Mononuclear cell (primary cell): Measurements from ENCODE around the gene TOMM5. TPM values are rescaled to one million over a fixed set of nuclear protein-coding genes. Genes with fewer than 3 reads are reported as not detected.

Experiments used
- H3K27me3 ChIP-seq: 2 replicates; pipeline ENCODE4 v1.6.0; 2011; ENCODE audit warnings: low read length, control low read depth; ENCODE audit not compliant: insufficient read depth
- H3K4me1 ChIP-seq: 2 replicates; pipeline ENCODE4 v1.5.1; 2011; ENCODE audit warnings: mild to moderate bottlenecking, low read length, control low read depth; ENCODE audit not compliant: insufficient read depth
- H3K4me3 ChIP-seq: 2 replicates; pipeline ENCODE4 v1.5.1; 2011; ENCODE audit warnings: mild to moderate bottlenecking, low read length, moderate library complexity
- H3K9me3 ChIP-seq: 2 replicates; pipeline ENCODE4 v1.5.1; 2011; ENCODE audit warnings: low read depth, mild to moderate bottlenecking, control low read depth, low read length
- total RNA-seq: library from RNA; depleted of rRNA; stranded (reverse); fragments of >200 nt; gene quantifications from one replicate; pipeline ENCODE4 v1.2.3, GENCODE V29; 2012

The TOMM5 gene
- total RNA-seq, 1 donor, result 37.5 TPM

DNA sequence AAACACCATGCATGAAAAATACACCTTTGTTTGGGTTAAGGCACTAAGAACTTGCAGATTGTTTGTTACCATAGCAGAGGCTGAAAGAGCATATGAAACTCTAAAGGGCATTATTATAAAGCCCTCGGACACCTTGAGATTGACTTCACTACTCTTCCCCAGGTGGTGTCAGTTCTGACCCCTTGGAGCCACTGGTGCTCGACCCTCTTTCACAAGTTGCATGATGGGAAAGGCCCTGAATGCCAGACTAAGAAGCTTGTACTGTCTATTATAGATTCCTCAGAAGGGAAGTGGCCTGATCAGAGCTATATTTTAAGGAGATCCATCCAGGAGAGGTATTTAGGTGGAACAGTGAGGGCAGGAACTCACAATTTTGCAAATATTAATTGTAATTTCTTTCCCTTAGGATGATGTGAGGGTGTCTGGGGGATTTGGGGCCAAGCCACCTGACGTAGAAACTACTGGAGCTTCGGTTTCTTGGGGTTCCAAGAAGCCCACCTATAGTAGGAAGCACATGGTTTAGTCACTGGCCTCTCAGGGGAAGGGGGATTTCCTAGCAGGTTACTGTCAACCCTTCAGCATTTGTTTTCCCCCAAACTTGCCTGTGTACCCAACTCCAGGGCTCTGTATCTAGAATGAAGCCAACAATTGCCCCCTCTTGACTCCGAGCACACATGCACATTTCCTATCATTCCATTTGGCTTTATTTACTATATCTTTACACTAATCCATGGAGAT is 32.4 kb downstream of the TOMM5 start:
- H3K4me3 ChIP-seq, result no peak overlapping the region
- H3K9me3 ChIP-seq, result no peaks in the 10 kb centered on the region
- H3K27me3 ChIP-seq, result no peaks in the 10 kb centered on the region
- no peaks in the 10 kb centered on the region for H3K4me1 ChIP-seq

DNA sequence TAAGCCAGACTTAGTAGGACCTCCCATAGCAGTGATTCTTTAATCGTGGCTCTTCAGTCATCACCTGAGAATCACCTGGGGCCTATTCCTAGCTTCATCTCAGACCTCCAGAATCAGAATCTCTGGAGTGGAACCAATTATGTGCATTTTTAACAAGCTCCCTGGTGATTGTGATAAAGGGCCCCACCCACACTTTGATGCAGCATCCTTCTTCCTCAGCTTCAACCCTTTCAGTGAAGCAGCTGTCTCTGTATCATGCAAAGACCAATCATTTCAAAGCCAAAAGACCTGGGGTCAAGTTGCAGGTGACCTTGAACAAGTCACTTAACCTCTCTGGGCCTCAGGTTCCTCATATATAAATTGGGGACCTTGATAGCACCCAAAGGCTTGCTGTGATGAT is 33.3 kb downstream of the TOMM5 start:
- Histone ChIP-seq H3K4me3 (no peak overlapping the region), H3K9me3 (no peaks in the 10 kb centered on the region), H3K27me3 (no peaks in the 10 kb centered on the region), H3K4me1 (no peaks in the 10 kb centered on the region)

DNA sequence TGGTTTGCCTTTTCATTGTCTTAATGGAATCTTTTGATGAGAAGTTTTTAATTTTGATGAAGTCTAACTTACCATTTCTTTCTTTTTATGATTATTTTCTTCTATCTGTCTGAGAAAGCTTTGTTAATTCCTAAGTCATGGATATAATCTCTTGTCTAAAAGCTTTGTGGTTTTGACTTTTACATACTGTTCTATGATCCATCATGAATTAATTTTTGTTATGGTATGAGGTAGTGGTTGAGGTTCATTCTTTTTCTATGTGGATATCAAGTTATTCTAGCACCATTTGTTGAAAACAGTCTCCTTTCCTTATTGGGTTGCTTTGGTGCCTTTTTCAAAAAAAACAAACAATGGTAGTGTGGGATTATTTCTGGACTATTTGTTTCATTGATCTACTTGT is 36.6 kb downstream of the TOMM5 start:
- Histone ChIP-seq H3K27me3 (no peaks in the 10 kb centered on the region), H3K4me3 (no peak overlapping the region), H3K9me3 (no peaks in the 10 kb centered on the region), H3K4me1 (no peaks in the 10 kb centered on the region)

DNA sequence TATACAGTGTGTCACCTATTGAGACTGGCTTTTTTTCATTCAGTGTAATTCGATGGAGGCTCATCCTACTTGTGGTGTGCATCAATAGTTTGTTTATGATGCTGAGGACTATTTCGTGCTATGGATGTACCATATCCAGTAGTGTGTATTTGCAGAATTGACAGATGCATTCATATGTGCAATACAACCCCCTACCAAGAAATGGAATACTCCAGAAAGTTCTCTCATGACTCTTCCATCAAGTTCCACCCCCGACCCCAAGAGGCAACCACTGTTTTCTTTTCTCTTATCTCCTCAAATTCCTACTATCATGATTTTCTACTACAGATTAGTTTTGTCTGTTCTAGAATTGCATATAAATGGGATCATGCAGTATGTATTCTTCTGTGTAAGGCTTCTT is 38.1 kb downstream of the TOMM5 start:
- Histone ChIP-seq H3K27me3 (no peaks in the 10 kb centered on the region), H3K4me1 (no peaks in the 10 kb centered on the region), H3K9me3 (no peaks in the 10 kb centered on the region), H3K4me3 (no peak overlapping the region)

DNA sequence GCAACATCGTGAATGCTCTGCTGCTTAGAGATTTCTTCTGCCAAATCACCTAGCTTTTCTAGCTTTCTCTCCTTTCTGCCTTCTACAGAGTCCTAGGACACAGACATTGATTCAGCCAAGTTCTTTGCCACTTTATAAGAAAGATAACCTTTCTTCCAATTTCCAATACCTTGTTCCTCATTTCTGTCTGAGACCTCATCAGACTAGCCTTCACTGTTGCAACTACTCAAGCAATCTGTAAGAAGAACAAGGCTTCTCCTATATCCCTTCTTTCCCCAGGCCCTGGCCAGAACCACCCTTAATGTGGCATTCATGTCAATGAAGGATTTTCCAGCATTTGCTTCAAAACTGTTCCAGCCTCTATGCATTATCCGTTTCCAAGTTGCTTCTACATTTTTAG is 40.5 kb downstream of the TOMM5 start:
- H3K9me3 ChIP-seq, result no peaks in the 10 kb centered on the region

DNA sequence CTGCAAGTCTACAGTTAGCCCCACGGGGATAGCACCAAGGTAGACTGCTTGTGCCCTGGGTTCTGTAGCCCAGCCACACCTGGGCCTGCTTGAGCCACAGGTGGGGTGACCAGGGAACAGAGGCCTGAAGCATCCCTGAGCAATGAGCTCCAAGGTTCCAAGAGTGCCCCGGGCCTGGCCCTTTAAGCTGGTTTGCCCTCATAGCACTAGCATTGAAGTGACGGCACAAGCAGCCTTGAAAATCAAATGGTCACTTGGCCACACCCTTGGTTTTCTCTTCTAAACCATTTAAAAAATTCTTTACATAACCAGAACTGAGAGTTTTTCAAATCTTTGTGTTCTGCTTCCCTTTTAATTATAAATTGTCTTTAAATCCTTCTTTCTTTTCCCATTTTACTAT is 40.9 kb downstream of the TOMM5 start:
- Histone ChIP-seq H3K9me3 (no peaks in the 10 kb centered on the region), H3K27me3 (no peaks in the 10 kb centered on the region), H3K4me3 (no peak overlapping the region), H3K4me1 (no peaks in the 10 kb centered on the region)

More for the DNA sequence above, 40.5 kb downstream of the TOMM5 start:
- H3K27me3 ChIP-seq, result no peaks in the 10 kb centered on the region
- H3K4me3 ChIP-seq, result no peak overlapping the region
- H3K4me1 ChIP-seq, result no peaks in the 10 kb centered on the region

DNA sequence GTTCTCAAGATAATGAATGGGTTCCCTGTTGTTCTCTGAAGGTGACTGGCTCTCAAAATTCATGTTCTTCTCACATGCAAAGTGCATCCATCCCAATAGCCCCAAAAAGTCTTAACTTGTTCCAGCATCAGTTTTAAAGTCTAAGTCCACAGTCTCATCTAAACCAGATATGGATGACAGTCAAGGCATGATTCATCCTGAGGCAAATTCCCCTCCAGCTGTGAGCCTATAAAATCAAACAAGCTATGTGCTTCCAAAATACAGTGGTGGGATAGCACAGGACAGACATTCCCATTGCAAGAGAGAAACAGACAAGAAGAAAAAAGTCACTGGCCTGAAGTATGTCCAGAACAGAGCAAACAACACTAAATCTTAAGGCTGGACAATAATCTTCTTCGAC is 41.6 kb downstream of the TOMM5 start:
- Histone ChIP-seq H3K4me3 (no peak overlapping the region), H3K4me1 (no peaks in the 10 kb centered on the region), H3K9me3 (no peaks in the 10 kb centered on the region), H3K27me3 (no peaks in the 10 kb centered on the region)

DNA sequence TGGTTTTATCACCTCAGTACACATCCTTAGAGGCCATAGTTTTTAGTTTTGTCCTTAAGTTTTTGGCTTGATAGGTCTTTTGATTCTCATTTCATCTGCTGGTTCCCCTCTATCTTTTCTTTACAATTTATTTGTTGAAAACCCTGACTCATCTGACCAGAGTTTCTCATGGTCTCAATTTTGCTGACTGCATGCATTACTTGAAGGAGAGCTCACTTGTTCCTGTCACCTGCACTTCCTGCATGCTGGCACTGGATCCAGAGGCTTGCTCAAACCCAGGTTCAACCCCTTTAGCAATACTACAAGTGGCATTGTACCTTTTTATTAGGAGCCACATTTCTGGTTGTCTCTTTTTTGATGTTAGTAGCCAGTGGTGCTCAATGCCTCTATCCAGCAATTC is 42.9 kb downstream of the TOMM5 start:
- Histone ChIP-seq H3K9me3 (no peaks in the 10 kb centered on the region), H3K27me3 (no peaks in the 10 kb centered on the region), H3K4me1 (no peaks in the 10 kb centered on the region), H3K4me3 (no peak overlapping the region)

DNA sequence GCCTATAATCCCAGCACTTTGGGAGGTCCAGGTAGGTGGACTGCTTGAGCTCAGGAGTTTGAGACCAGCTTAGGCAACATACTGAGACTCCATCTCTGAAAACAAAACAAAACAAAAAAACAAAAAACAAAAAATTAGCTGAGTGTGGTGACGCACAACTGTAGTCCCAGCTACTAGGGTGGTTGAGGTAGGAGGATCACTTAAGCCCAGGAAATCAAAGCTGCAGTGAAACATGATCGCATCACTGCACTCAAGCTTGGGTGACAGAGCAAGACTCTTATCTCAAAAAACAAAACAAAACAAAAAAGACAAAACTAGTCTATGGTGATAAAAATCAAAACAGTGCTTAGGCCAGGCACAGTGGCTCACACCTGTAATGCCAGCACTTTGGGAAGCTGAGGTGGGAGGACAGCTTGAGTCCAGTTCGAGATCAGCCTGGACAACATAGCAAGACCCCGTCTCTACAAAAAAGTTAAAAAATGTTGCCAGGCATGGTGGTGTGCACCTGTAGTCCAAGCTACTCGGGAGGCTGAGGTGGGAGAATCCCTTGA is 45.0 kb downstream of the TOMM5 start:
- Histone ChIP-seq H3K4me3 (no peak overlapping the region), H3K9me3 (no peaks in the 10 kb centered on the region), H3K27me3 (no peaks in the 10 kb centered on the region), H3K4me1 (no peaks in the 10 kb centered on the region)

DNA sequence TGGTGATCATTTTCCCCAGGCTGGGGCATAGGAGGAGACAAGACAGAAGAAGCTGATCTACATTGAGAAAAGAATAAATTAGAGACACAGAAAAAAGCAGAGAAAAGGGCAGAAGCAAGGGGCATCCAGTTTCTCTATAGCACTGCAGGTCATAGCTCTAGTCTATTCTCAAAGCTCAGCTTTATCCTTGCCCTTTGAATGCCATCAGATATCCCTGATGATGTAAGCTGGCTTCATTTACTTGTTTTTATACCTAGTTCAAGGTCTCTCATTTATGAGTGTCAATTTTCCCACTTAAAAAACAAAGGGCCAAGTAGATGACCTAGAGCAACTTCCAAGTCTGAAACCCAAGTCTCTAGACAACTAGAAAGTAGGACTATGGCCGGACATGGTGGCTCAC is 48.9 kb downstream of the TOMM5 start:
- H3K27me3 ChIP-seq, result no peaks in the 10 kb centered on the region
- H3K9me3 ChIP-seq, result no peaks in the 10 kb centered on the region
- H3K4me1 ChIP-seq, result no peaks in the 10 kb centered on the region
- no peak overlapping the region for H3K4me3 ChIP-seq

DNA sequence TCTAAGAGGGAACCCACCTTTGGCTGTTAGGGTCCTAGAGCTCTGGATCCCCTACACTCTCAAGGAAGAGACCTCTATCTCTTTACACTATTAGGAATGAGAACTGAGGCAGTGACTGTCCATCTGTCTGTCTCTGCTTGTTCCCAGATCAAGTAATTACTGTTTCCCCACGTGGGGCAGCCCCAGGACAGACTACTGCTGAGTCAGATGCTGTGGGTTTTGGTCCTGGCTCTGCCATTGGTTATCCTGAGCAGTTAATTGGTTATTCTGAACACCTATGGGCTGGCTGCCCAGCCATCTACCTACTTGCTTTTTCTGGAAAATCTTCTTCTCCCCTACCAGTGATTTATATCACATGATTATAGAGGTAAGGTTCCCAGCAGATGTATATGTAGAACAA is 49.5 kb downstream of the TOMM5 start:
- Histone ChIP-seq H3K9me3 (no peaks in the 10 kb centered on the region), H3K4me1 (no peaks in the 10 kb centered on the region), H3K4me3 (no peak overlapping the region), H3K27me3 (no peaks in the 10 kb centered on the region)

DNA sequence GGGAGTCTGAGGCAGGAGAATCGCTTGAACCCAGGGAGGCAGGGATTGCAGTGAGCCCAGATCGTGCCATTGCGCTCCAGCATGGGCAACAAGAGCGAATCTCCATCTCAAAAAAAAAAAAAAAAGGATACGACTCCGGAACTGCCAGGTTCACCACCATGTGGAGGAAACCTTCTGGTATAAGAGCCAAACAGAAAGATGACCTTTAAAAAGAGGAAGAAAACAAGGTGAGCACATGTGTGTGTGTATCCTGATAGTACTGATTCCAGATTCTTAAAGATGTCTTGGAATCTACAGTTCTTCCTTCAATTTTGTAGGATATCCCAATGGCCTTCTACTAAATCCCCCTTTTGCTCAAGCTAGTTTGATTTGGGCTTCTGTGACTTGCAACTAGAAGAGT is 49.9 kb downstream of the TOMM5 start:
- no peak overlapping the region for H3K4me3 ChIP-seq
- no peaks in the 10 kb centered on the region for H3K9me3 ChIP-seq
- no peaks in the 10 kb centered on the region for H3K4me1 ChIP-seq
- no peaks in the 10 kb centered on the region for H3K27me3 ChIP-seq

DNA sequence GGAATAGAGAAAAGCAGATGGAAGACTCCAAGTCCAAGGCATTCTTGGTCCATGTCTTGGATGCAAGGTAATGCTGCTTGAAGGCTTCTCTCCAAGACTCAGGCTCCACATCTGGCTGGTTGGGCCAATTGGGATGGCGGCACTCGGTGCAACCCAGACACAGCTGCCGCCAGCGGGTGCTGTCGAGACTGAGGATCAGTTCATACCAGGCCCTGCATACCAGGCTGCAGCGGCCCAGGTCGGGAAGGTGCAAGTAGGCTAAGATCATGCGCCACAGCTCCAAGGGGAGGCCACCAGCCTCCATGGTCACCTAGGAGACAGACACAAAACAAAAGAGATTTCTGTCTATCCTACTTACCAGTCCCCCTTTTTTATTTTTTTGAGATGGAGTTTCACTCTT is 50.9 kb downstream of the TOMM5 start:
- H3K27me3 ChIP-seq, result no peaks in the 10 kb centered on the region
- H3K9me3 ChIP-seq, result no peaks in the 10 kb centered on the region
- no peak overlapping the region for H3K4me3 ChIP-seq
- no peaks in the 10 kb centered on the region for H3K4me1 ChIP-seq

DNA sequence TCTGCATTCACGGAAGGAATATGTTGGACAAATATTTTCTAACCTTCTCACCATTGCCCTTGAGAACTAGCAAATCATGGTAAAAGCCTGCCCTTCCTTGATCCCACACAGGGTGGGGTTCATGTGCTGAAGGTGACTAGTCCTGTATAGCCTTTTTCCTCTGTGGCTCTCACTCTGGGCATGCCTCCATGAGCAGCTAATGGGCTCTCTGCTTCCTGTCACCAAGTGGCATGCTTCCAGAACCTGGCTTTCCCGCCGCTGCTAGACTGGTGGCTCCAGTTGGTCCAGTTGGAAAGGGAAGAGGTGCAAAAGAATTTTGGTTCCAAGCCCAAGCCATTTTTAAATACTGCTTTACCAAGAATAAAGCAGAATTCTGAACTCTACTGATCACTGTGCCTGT is 51.8 kb downstream of the TOMM5 start:
- Histone ChIP-seq H3K9me3 (no peaks in the 10 kb centered on the region), H3K4me1 (no peaks in the 10 kb centered on the region), H3K27me3 (no peaks in the 10 kb centered on the region), H3K4me3 (no peak overlapping the region)

DNA sequence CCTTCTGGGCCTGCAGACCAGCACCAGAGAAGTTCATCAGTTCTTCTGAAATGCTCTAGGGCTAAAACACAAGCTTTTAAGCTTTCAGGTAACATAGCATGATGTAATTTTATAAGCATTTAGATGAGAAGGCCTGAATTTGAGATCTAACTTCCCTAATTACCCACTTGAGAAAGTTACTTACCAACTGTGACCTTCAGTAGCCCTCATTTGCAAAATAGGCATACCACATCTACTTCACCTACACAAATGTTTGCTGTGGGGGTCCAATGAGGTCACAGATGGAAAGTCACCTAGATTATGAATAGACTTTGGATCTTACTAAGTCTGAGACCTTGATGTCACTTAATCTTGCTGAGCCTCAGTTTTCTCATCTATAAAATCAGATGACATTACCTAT is 52.8 kb downstream of the TOMM5 start:
- H3K9me3 ChIP-seq, result no peaks in the 10 kb centered on the region
- H3K4me3 ChIP-seq, result no peak overlapping the region
- H3K27me3 ChIP-seq, result no peaks in the 10 kb centered on the region
- H3K4me1 ChIP-seq, result no peaks in the 10 kb centered on the region
